ENCODE measurements around the gene SPTBN1. TPM values are rescaled to one million over a fixed set of nuclear protein-coding genes. Genes with fewer than 3 reads are reported as not detected.
"Not testable (repeated sequence)": the region's sequence is repeated elsewhere in the genome, so short reads cannot be mapped to it uniquely, and the experiment has no call there.

The SPTBN1 gene
- total and polyA plus RNA-seq, 5 donors from 2014 or later, result 10.0 to 182 (median 19.6) TPM

- Mint-ChIP-seq H3K4me3 (no peak overlapping the region), H3K27me3 (peaks cover 36% of the 10 kb centered on the region), H3K27ac (no peak overlapping the region), H3K4me1 (no peaks in the 10 kb centered on the region), H3K36me3 (no peaks in the 10 kb centered on the region), H3K9me3 (peaks cover 0 to 2% (median 0%) of the 10 kb centered on the region in 7 donors)
- Histone ChIP-seq H3K27me3 (ENCODE audit: control insufficient read depth, insufficient read depth, low read length) (no peaks in the 10 kb centered on the region), H3K4me3 (ENCODE audit: low read depth, low read length) (no peak overlapping the region), H3K9me3 (ENCODE audit: control insufficient read depth in 2 of 2, low read length in 2 of 2) (no peaks in the 10 kb centered on the region), H3K27ac (ENCODE audit: insufficient read depth, low read length, poor library complexity, severe bottlenecking) (no peak overlapping the region), H3K4me1 (ENCODE audit: control insufficient read depth, insufficient read depth, low read length, poor library complexity, severe bottlenecking) (no peaks in the 10 kb centered on the region), H3K36me3 (ENCODE audit: control insufficient read depth, insufficient read depth, low read length) (no peaks in the 10 kb centered on the region)
- ATAC-seq (ENCODE audit: low read depth in 2 of 2) (no peak), DNase-seq (no peak)
Measured at GRCh38 chr2:54695378-54695777, 239.3 kb downstream of the SPTBN1 start.

DNA sequence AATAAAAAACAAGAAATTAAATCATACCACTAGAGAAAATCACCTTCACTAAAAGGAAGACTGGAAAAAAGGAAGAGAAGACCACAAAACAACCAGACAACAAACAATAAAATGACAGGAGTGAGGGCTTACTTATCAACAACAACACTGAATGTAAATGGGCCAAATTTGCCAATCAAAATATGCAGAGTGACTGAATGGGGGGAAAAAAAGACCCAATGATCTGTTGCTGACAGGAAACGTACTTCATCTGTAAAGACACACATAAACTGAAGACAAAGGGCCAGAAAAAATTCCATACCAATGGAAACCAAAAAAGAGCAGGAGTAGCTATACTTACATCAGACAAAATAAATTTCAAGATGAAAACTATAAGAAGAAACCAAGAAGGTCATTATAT lies 241.8 kb downstream of the SPTBN1 start:
- Histone ChIP-seq H3K27ac (ENCODE audit: insufficient read depth, low read length, poor library complexity, severe bottlenecking) (no peak overlapping the region), H3K36me3 (ENCODE audit: control insufficient read depth, insufficient read depth, low read length) (no peaks in the 10 kb centered on the region), H3K4me3 (ENCODE audit: low read depth, low read length) (no peak overlapping the region), H3K4me1 (ENCODE audit: control insufficient read depth, insufficient read depth, low read length, poor library complexity, severe bottlenecking) (no peaks in the 10 kb centered on the region), H3K27me3 (ENCODE audit: control insufficient read depth, insufficient read depth, low read length) (no peaks in the 10 kb centered on the region), H3K9me3 (ENCODE audit: control insufficient read depth in 2 of 2, low read length in 2 of 2) (no peaks in the 10 kb centered on the region)
- ATAC-seq (ENCODE audit: low read depth in 2 of 2) (no peak), DNase-seq (no peak)
- H3K4me3 Mint-ChIP-seq, result no peak overlapping the region
- no peaks in the 10 kb centered on the region for H3K4me1 Mint-ChIP-seq
- no peaks in the 10 kb centered on the region for H3K36me3 Mint-ChIP-seq
- H3K27me3 Mint-ChIP-seq, result peaks cover 35% of the 10 kb centered on the region
- no peak overlapping the region for H3K27ac Mint-ChIP-seq
- H3K9me3 Mint-ChIP-seq, result peaks cover 0 to 2% (median 0%) of the 10 kb centered on the region in 7 donors

DNA sequence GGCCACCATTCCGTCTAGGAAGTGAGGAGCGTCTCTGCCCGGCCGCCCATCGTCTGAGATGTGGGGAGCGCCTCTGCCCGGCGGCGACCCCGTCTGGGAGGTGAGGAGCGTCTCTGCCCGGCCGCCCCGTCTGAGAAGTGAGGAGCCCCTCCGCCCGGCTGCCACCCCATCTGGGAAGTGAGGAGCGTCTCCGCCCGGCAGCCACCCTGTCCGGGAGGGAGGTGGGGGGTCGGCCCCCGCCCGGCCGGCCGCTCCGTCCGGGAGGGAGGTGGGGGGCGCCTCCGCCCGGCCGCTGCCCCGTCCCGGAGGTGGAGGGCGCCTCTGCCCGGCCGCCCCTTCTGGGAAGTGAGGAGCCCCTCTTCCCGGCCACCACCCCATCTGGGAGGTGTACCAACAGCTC lies 242.8 kb downstream of the SPTBN1 start:
- H3K36me3 ChIP-seq (ENCODE audit: control insufficient read depth, insufficient read depth, low read length); H3K4me3 ChIP-seq (ENCODE audit: low read depth, low read length); DNase-seq; H3K9me3 ChIP-seq (ENCODE audit: control insufficient read depth in 2 of 2, low read length in 2 of 2); H3K27ac Mint-ChIP-seq; H3K4me1 ChIP-seq (ENCODE audit: control insufficient read depth, insufficient read depth, low read length, poor library complexity, severe bottlenecking); ATAC-seq (ENCODE audit: low read depth in 2 of 2); H3K4me3 Mint-ChIP-seq; H3K36me3 Mint-ChIP-seq; H3K9me3 Mint-ChIP-seq; H3K27me3 ChIP-seq (ENCODE audit: control insufficient read depth, insufficient read depth, low read length); H3K4me1 Mint-ChIP-seq; H3K27ac ChIP-seq (ENCODE audit: insufficient read depth, low read length, poor library complexity, severe bottlenecking): not testable (repeated sequence)
- peaks cover 27% of the 10 kb centered on the region for H3K27me3 Mint-ChIP-seq

DNA sequence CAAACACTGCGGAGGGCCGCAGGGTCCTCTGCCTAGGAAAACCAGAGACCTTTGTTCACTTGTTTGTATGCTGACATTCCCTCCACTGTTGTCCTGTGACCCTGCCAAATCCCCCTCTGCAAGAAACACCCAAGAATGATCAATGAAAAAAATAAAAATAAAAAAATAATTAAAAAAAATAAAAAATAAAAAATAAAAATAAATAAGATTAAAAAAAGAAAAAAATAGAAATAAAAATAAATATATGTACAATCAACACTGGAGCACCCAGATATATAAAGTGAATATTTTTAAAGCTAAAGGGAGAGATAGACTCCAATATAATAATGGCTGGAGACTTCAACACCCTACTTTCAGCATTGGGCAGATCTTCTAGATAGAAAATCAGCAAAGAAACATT lies 243.5 kb downstream of the SPTBN1 start:
- ATAC-seq (ENCODE audit: low read depth in 2 of 2) (no peak), DNase-seq (no peak)
- Histone ChIP-seq H3K4me3 (ENCODE audit: low read depth, low read length) (no peak overlapping the region), H3K27ac (ENCODE audit: insufficient read depth, low read length, poor library complexity, severe bottlenecking) (no peak overlapping the region), H3K9me3 (ENCODE audit: control insufficient read depth in 2 of 2, low read length in 2 of 2) (no peaks in the 10 kb centered on the region), H3K36me3 (ENCODE audit: control insufficient read depth, insufficient read depth, low read length) (no peaks in the 10 kb centered on the region), H3K27me3 (ENCODE audit: control insufficient read depth, insufficient read depth, low read length) (no peaks in the 10 kb centered on the region), H3K4me1 (ENCODE audit: control insufficient read depth, insufficient read depth, low read length, poor library complexity, severe bottlenecking) (no peaks in the 10 kb centered on the region)
- Mint-ChIP-seq H3K27ac (no peak overlapping the region), H3K36me3 (no peaks in the 10 kb centered on the region), H3K4me1 (no peaks in the 10 kb centered on the region), H3K27me3 (peaks cover 27% of the 10 kb centered on the region), H3K9me3 (peaks cover 0 to 2% (median 0%) of the 10 kb centered on the region in 7 donors), H3K4me3 (no peak overlapping the region)

- Mint-ChIP-seq H3K27me3 (peaks cover 27% of the 10 kb centered on the region), H3K9me3 (peaks cover 0 to 2% (median 0%) of the 10 kb centered on the region in 7 donors), H3K4me3 (no peak overlapping the region), H3K27ac (no peak overlapping the region), H3K4me1 (no peaks in the 10 kb centered on the region), H3K36me3 (no peaks in the 10 kb centered on the region)
- DNase-seq (no peak), ATAC-seq (ENCODE audit: low read depth in 2 of 2) (no peak)
- no peaks in the 10 kb centered on the region for H3K36me3 ChIP-seq (ENCODE audit: control insufficient read depth, insufficient read depth, low read length)
- no peaks in the 10 kb centered on the region for H3K4me1 ChIP-seq (ENCODE audit: control insufficient read depth, insufficient read depth, low read length, poor library complexity, severe bottlenecking)
- no peak overlapping the region for H3K4me3 ChIP-seq (ENCODE audit: low read depth, low read length)
- no peaks in the 10 kb centered on the region for H3K27me3 ChIP-seq (ENCODE audit: control insufficient read depth, insufficient read depth, low read length)
- no peak overlapping the region for H3K27ac ChIP-seq (ENCODE audit: insufficient read depth, low read length, poor library complexity, severe bottlenecking)
- no peaks in the 10 kb centered on the region for H3K9me3 ChIP-seq (ENCODE audit: control insufficient read depth in 2 of 2, low read length in 2 of 2)
Measured at GRCh38 chr2:54701029-54701428, 244.9 kb downstream of the SPTBN1 start.

- H3K4me3 Mint-ChIP-seq, result no peak overlapping the region
- Histone ChIP-seq H3K27ac (ENCODE audit: insufficient read depth, low read length, poor library complexity, severe bottlenecking) (no peak overlapping the region), H3K36me3 (ENCODE audit: control insufficient read depth, insufficient read depth, low read length) (no peaks in the 10 kb centered on the region), H3K27me3 (ENCODE audit: control insufficient read depth, insufficient read depth, low read length) (peaks cover 5% of the 10 kb centered on the region), H3K4me3 (ENCODE audit: low read depth, low read length) (no peak overlapping the region), H3K9me3 (ENCODE audit: control insufficient read depth in 2 of 2, low read length in 2 of 2) (no peaks in the 10 kb centered on the region), H3K4me1 (ENCODE audit: control insufficient read depth, insufficient read depth, low read length, poor library complexity, severe bottlenecking) (peaks cover 10% of the 10 kb centered on the region)
- no peak for ATAC-seq (ENCODE audit: low read depth in 2 of 2)
- peaks cover 27% of the 10 kb centered on the region for H3K27me3 Mint-ChIP-seq
- no peak for DNase-seq
- H3K9me3 Mint-ChIP-seq, result no peaks in the 10 kb centered on the region
- no peaks in the 10 kb centered on the region for H3K4me1 Mint-ChIP-seq
- no peaks in the 10 kb centered on the region for H3K36me3 Mint-ChIP-seq
- no peak overlapping the region for H3K27ac Mint-ChIP-seq
Measured at GRCh38 chr2:54704238-54704637, 248.1 kb downstream of the SPTBN1 start.

GRCh38 chr2:54704688-54705605 lies 248.8 kb downstream of the SPTBN1 start:
- no peaks in the 10 kb centered on the region for H3K9me3 ChIP-seq (ENCODE audit: control insufficient read depth in 2 of 2, low read length in 2 of 2)
- peaks cover 14% of the 10 kb centered on the region for H3K4me1 ChIP-seq (ENCODE audit: control insufficient read depth, insufficient read depth, low read length, poor library complexity, severe bottlenecking)
- DNase-seq, result peak in 2 of 3 donors; percentile 65 to 73
- H3K27ac ChIP-seq (ENCODE audit: insufficient read depth, low read length, poor library complexity, severe bottlenecking), result no peak overlapping the region
- no peaks in the 10 kb centered on the region for H3K36me3 ChIP-seq (ENCODE audit: control insufficient read depth, insufficient read depth, low read length)
- no peaks in the 10 kb centered on the region for H3K36me3 Mint-ChIP-seq
- no peak overlapping the region for H3K27ac Mint-ChIP-seq
- peak; percentile 36 to 69 for ATAC-seq (ENCODE audit: low read depth in 2 of 2)
- H3K27me3 Mint-ChIP-seq, result peaks cover 33% of the 10 kb centered on the region
- H3K9me3 Mint-ChIP-seq, result no peaks in the 10 kb centered on the region
- no peak overlapping the region for H3K4me3 ChIP-seq (ENCODE audit: low read depth, low read length)
- H3K4me1 Mint-ChIP-seq, result peaks cover 0 to 2% (median 0%) of the 10 kb centered on the region in 4 donors
- peaks cover 8% of the 10 kb centered on the region for H3K27me3 ChIP-seq (ENCODE audit: control insufficient read depth, insufficient read depth, low read length)
- H3K4me3 Mint-ChIP-seq, result no peak overlapping the region

DNA sequence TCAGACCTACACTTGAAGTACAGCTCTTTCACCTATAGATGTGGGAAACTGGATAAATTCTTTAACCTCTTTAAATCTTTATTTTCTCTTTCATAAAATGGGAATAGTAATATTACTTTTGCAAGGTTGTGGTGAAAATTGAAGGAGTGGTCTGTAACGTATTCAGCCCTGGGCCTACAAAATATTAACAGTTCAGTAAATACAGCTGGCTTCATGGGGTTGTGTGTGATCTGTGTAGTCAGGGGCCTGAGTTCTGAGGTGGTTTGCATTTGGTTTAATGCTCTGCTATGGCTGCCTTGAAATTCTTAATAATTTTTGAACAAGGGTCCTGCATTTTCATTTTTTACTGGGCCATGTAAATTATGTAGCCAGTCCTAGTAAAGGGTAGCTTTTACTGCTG lies 250.5 kb downstream of the SPTBN1 start:
- no peak for ATAC-seq (ENCODE audit: low read depth in 2 of 2)
- H3K4me3 ChIP-seq (ENCODE audit: low read depth, low read length), result no peak overlapping the region
- H3K36me3 ChIP-seq (ENCODE audit: control insufficient read depth, insufficient read depth, low read length), result no peaks in the 10 kb centered on the region
- H3K4me1 Mint-ChIP-seq, result peaks cover 0 to 2% (median under 1%) of the 10 kb centered on the region in 4 donors
- H3K27me3 ChIP-seq (ENCODE audit: control insufficient read depth, insufficient read depth, low read length), result peaks cover 14% of the 10 kb centered on the region
- no peak for DNase-seq
- no peak overlapping the region for H3K27ac Mint-ChIP-seq
- no peak overlapping the region for H3K27ac ChIP-seq (ENCODE audit: insufficient read depth, low read length, poor library complexity, severe bottlenecking)
- peaks cover 14% of the 10 kb centered on the region for H3K4me1 ChIP-seq (ENCODE audit: control insufficient read depth, insufficient read depth, low read length, poor library complexity, severe bottlenecking)
- H3K27me3 Mint-ChIP-seq, result peaks cover 36% of the 10 kb centered on the region
- H3K9me3 Mint-ChIP-seq, result no peaks in the 10 kb centered on the region
- H3K9me3 ChIP-seq (ENCODE audit: control insufficient read depth in 2 of 2, low read length in 2 of 2), result no peaks in the 10 kb centered on the region
- H3K4me3 Mint-ChIP-seq, result no peak overlapping the region
- H3K36me3 Mint-ChIP-seq, result no peaks in the 10 kb centered on the region

Data from CD4-positive, CD25-positive, alpha-beta regulatory T cell (primary cell).